Osteocyte (in vitro differentiated cells): ENCODE data around the gene CRYBG3. TPM values are rescaled to one million over a fixed set of nuclear protein-coding genes. Genes with fewer than 3 reads are reported as not detected.

Source experiments
- DNase-seq: peaks from one replicate; pipeline ENCODE4 v3.0.0; 2021; ENCODE audit warnings: mixed read lengths; ENCODE audit not compliant: unreplicated experiment; ENCODE audit errors: extremely low spot score
- H3K27ac Mint-ChIP-seq: one replicate; pipeline ENCODE4 v1.8.0; 2021; ENCODE audit warnings: mild to moderate bottlenecking, mixed read lengths; ENCODE audit not compliant: unreplicated experiment
- H3K27me3 Mint-ChIP-seq: one replicate; pipeline ENCODE4 v1.8.0; 2021; ENCODE audit warnings: mixed read lengths; ENCODE audit not compliant: unreplicated experiment
- H3K36me3 Mint-ChIP-seq: one replicate; pipeline ENCODE4 v1.8.0; 2021; ENCODE audit warnings: mixed read lengths; ENCODE audit not compliant: unreplicated experiment
- H3K4me1 Mint-ChIP-seq: one replicate; pipeline ENCODE4 v1.8.0; 2021; ENCODE audit warnings: mixed read lengths; ENCODE audit not compliant: unreplicated experiment
- H3K4me3 Mint-ChIP-seq: one replicate; pipeline ENCODE4 v1.8.0; 2021; ENCODE audit warnings: mild to moderate bottlenecking, moderate library complexity, mixed read lengths; ENCODE audit not compliant: unreplicated experiment
- H3K9me3 Mint-ChIP-seq: one replicate; pipeline ENCODE4 v1.8.0; 2021; ENCODE audit warnings: mixed read lengths; ENCODE audit not compliant: unreplicated experiment
- total RNA-seq: library from RNA; stranded (reverse); gene quantifications from 2 replicates; pipeline ENCODE4 v1.2.1, GENCODE V29; 2021
- TF ChIP-seq, protein P1 (sequence below): fragments of 200-600 bp; sonication (generic); IDR thresholded peaks from 2 replicates; pipeline ENCODE4 v1.5.0; 2021; ENCODE audit warnings: antibody characterized with exemption, mild to moderate bottlenecking, moderate library complexity

The CRYBG3 gene
- total RNA-seq, 1 donor from 2014 or later: 13.5 TPM

- TF ChIP-seq, protein P1, sequence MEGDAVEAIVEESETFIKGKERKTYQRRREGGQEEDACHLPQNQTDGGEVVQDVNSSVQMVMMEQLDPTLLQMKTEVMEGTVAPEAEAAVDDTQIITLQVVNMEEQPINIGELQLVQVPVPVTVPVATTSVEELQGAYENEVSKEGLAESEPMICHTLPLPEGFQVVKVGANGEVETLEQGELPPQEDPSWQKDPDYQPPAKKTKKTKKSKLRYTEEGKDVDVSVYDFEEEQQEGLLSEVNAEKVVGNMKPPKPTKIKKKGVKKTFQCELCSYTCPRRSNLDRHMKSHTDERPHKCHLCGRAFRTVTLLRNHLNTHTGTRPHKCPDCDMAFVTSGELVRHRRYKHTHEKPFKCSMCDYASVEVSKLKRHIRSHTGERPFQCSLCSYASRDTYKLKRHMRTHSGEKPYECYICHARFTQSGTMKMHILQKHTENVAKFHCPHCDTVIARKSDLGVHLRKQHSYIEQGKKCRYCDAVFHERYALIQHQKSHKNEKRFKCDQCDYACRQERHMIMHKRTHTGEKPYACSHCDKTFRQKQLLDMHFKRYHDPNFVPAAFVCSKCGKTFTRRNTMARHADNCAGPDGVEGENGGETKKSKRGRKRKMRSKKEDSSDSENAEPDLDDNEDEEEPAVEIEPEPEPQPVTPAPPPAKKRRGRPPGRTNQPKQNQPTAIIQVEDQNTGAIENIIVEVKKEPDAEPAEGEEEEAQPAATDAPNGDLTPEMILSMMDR: no peak
- H3K4me3 Mint-ChIP-seq: peak overlapping the region; percentile 100
- H3K9me3 Mint-ChIP-seq: no peaks in the 10 kb centered on the region
- no peak overlapping the region for H3K27ac Mint-ChIP-seq
- no peak for DNase-seq
- H3K4me1 Mint-ChIP-seq: peaks cover 21% of the 10 kb centered on the region
- H3K27me3 Mint-ChIP-seq: peaks cover 32% of the 10 kb centered on the region
- no peaks in the 10 kb centered on the region for H3K36me3 Mint-ChIP-seq
Measured at GRCh38 chr3:97820780-97821179, 1.0 kb upstream of the CRYBG3 start.

- peaks cover 21% of the 10 kb centered on the region for H3K4me1 Mint-ChIP-seq
- H3K36me3 Mint-ChIP-seq: no peaks in the 10 kb centered on the region
- peak overlapping the region; percentile 100 for H3K4me3 Mint-ChIP-seq
- no peaks in the 10 kb centered on the region for H3K9me3 Mint-ChIP-seq
- DNase-seq: peak; percentile 83
- TF ChIP-seq, protein P1: no peak
- H3K27ac Mint-ChIP-seq: peak overlapping the region; percentile 68
- peaks cover 29% of the 10 kb centered on the region for H3K27me3 Mint-ChIP-seq
Measured at GRCh38 chr3:97821287-97821773, 481 bp upstream of the CRYBG3 start.

DNA sequence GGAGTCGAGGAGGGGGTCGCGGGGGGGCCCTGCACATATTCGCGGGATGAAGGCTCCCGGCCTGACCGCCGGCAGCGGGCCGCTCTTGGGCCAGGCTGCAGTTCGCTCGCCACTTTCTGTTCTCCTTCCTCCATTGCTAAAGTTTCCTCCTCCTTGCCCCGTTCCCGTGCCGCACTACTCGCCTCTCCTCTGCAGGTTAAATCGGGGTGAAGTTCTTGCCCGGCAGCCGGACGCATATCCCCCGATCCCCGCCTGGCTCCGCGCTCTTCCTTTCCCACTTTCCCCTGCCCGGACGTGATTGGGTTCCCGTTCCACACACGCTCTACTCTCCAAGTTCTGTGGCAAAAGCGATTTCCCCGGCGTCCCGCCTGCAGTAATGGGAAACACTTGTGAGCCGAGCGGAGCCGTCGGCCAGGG lies 556 bp downstream of the CRYBG3 start:
- TF ChIP-seq, protein P1: no peak
- Mint-ChIP-seq H3K27ac (peak overlapping the region; percentile 98), H3K27me3 (peaks cover 25% of the 10 kb centered on the region), H3K4me1 (peaks cover 21% of the 10 kb centered on the region), H3K9me3 (no peaks in the 10 kb centered on the region), H3K4me3 (peak overlapping the region; percentile 100), H3K36me3 (no peaks in the 10 kb centered on the region)
- DNase-seq: peak; percentile 86

DNA sequence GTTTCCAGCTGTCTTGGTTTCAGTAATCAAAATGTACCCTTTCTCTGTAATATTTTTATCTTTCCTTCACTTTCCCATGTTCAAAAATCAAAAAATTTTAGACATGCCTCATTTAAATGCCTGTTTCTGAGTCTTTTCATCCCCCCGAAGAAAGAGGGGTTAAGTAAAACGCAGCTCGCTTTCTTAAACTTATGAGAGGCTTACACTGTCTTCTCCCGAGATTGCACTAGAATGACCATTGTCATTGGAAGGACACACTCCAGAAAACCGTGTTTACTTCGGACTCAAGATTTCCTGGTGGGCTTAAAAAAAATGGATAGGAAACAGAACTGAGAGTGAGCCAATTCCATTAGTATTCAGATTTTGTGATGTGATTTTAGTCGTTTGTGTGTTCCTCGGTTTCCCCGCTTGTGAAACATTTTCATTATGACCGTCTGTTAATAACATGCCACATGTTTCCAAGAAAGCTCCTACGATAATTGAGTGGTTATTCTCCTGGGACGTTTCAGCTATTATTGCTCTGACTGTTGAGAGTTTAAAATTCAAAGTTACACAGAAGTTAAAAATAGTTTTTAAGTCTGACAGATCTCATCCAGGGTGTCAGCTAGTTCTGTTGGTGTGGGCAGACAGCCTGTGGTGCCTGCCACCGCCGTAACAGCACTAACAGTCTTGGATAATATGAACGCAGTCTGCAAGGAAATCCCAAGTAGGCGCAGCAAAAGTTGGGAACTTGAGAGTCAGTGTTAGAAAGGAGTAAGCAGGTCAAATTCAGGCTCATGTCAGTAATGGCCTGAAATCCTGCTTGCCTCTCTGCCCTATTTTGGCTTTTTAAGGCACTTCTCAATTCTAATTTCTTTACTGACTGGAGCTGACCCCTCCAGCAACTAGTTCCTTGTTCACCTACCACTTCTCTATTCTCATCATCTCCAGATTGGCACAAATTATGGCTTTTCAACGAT lies 1.5 kb downstream of the CRYBG3 start:
- H3K9me3 Mint-ChIP-seq: no peaks in the 10 kb centered on the region
- TF ChIP-seq, protein P1: no peak
- H3K36me3 Mint-ChIP-seq: no peaks in the 10 kb centered on the region
- peak overlapping the region; percentile 100 for H3K4me3 Mint-ChIP-seq
- no peak for DNase-seq
- H3K4me1 Mint-ChIP-seq: peaks cover 24% of the 10 kb centered on the region
- H3K27ac Mint-ChIP-seq: peak overlapping the region; percentile 98
- H3K27me3 Mint-ChIP-seq: peaks cover 17% of the 10 kb centered on the region

GRCh38 chr3:97825101-97825500 lies 3.3 kb downstream of the CRYBG3 start:
- H3K36me3 Mint-ChIP-seq: no peaks in the 10 kb centered on the region
- H3K27ac Mint-ChIP-seq: no peak overlapping the region
- H3K4me3 Mint-ChIP-seq: no peak overlapping the region
- peaks cover 29% of the 10 kb centered on the region for H3K4me1 Mint-ChIP-seq
- TF ChIP-seq, protein P1: no peak
- no peak for DNase-seq
- no peaks in the 10 kb centered on the region for H3K9me3 Mint-ChIP-seq
- peaks cover 7% of the 10 kb centered on the region for H3K27me3 Mint-ChIP-seq
